SK-N-SH treated with all-trans-retinoic acid at 6 μM for 48 hours (cell line): ENCODE results near the gene GGTLC1.
"Not testable (repeated sequence)": the region's sequence is repeated elsewhere in the genome, so short reads cannot be mapped to it uniquely, and the experiment has no call there.

Experiments used
- OSR1 ChIP-seq: fragments of 250-450 bp; sonication (Bioruptor Pico); IDR thresholded peaks from 2 replicates; pipeline ENCODE4 v1.8.0; 2022; ENCODE audit warnings: moderate library complexity, mild to moderate bottlenecking, inconsistent platforms
- PPARA ChIP-seq: fragments of 250-450 bp; sonication (Bioruptor Pico); IDR thresholded peaks from 2 replicates; pipeline ENCODE4 v1.5.0; 2020; ENCODE audit warnings: mild to moderate bottlenecking, borderline replicate concordance
- TF ChIP-seq, protein P1 (sequence below): fragments of 250-450 bp; sonication (Bioruptor Pico); IDR thresholded peaks from 2 replicates; pipeline ENCODE4 v1.8.0; 2020; ENCODE audit warnings: mild to moderate bottlenecking, moderate library complexity, borderline replicate concordance

- TF ChIP-seq, protein P1, sequence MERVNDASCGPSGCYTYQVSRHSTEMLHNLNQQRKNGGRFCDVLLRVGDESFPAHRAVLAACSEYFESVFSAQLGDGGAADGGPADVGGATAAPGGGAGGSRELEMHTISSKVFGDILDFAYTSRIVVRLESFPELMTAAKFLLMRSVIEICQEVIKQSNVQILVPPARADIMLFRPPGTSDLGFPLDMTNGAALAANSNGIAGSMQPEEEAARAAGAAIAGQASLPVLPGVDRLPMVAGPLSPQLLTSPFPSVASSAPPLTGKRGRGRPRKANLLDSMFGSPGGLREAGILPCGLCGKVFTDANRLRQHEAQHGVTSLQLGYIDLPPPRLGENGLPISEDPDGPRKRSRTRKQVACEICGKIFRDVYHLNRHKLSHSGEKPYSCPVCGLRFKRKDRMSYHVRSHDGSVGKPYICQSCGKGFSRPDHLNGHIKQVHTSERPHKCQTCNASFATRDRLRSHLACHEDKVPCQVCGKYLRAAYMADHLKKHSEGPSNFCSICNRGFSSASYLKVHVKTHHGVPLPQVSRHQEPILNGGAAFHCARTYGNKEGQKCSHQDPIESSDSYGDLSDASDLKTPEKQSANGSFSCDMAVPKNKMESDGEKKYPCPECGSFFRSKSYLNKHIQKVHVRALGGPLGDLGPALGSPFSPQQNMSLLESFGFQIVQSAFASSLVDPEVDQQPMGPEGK (CRISPR knock-in tag): not testable (repeated sequence)
- TF ChIP-seq PPARA, OSR1 (CRISPR knock-in tag): not testable (repeated sequence)
Observed at GRCh38 chr20:23985790-23986225, 2.8 kb downstream of the GGTLC1 start.
